ENCODE results near the gene PTDSS2. TPM values are rescaled to one million over a fixed set of nuclear protein-coding genes. Genes with fewer than 3 reads are reported as not detected.
"Not testable (repeated sequence)": the region's sequence is repeated elsewhere in the genome, so short reads cannot be mapped to it uniquely, and the experiment has no call there.

Gene PTDSS2
- total RNA-seq, 1 experiment from 2014 or later, result 30.4 TPM

DNA sequence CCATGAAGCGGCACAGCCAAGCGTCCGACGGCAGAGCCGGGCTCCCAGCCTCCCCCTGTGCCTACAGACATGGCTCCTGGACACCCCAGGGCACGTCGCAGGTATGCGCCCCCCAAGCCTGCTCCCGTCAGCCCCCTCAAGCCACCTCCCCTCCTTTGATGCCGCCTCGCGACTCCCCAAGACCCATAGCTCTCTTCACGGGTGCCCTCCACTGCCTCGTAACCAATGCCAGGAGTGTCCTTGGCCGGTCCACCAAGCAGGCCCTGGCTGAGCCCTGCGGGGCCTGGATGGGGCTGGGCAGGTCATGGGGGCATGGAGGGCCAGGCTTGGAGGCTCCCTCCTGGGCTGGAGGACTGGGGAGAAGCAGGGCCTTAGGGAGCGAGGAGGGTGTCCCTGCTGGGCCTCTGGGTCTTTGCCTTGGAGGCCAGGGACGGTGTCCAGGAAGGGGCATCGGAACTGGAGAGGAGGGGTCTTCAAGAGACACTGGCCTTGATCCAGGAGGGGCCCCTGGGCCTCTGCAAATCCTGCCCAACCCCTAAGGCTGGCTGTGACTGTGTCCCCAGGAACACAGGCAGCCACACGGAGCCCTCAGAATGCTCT lies 17.5 kb upstream of the PTDSS2 start:
- no peak overlapping the region for H3K27ac Mint-ChIP-seq (ENCODE audit: unreplicated experiment)
- no TSS peak for BruUV-seq (replicated peaks)

DNA sequence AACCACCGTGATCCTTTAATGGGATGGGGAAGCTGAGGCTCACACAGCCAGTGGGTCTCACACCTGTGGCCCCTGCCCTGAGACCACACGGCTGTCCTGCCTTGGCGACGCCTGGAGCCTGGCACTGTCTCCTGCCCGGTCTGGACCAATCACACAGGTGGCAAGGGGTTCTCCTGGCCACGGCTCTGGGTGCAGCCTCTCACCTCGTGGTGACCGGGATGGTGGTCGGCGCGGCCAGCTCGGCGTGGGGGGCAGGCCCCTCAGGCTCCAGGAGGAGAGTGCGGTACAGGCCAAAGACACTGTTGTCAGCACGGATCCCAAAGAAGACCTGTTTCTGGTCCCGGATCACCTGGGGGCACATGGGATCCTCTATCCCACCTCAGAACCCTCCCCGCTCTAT lies 17.0 kb upstream of the PTDSS2 start:
- BruUV-seq (replicated peaks), result no TSS peak
- intact Hi-C loops (cut with micrococcal nuclease; ENCODE audit: unreplicated experiment), result no loop called here
- Mint-ChIP-seq H3K4me3 (ENCODE audit: low read depth, unreplicated experiment) (no peak overlapping the region), H3K9me3 (ENCODE audit: low read depth, unreplicated experiment) (no peaks in the 10 kb centered on the region), H3K27ac (ENCODE audit: unreplicated experiment) (no peak overlapping the region), H3K4me1 (ENCODE audit: low read depth, unreplicated experiment) (no peaks in the 10 kb centered on the region), H3K27me3 (ENCODE audit: unreplicated experiment) (peaks cover 10% of the 10 kb centered on the region), H3K36me3 (ENCODE audit: insufficient read depth, unreplicated experiment) (peaks cover 9% of the 10 kb centered on the region)
- DNase-seq, result no peak
- TF ChIP-seq, protein P1, sequence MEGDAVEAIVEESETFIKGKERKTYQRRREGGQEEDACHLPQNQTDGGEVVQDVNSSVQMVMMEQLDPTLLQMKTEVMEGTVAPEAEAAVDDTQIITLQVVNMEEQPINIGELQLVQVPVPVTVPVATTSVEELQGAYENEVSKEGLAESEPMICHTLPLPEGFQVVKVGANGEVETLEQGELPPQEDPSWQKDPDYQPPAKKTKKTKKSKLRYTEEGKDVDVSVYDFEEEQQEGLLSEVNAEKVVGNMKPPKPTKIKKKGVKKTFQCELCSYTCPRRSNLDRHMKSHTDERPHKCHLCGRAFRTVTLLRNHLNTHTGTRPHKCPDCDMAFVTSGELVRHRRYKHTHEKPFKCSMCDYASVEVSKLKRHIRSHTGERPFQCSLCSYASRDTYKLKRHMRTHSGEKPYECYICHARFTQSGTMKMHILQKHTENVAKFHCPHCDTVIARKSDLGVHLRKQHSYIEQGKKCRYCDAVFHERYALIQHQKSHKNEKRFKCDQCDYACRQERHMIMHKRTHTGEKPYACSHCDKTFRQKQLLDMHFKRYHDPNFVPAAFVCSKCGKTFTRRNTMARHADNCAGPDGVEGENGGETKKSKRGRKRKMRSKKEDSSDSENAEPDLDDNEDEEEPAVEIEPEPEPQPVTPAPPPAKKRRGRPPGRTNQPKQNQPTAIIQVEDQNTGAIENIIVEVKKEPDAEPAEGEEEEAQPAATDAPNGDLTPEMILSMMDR (IDR thresholded peaks at IDR 0.05; ENCODE audit: unreplicated experiment), result no peak
- CTCF ChIA-PET, result no interaction called here

More for the DNA sequence above, 17.5 kb upstream of the PTDSS2 start:
- CTCF ChIA-PET, result no interaction called here
- no peak for DNase-seq
- no peak overlapping the region for H3K4me3 Mint-ChIP-seq (ENCODE audit: low read depth, unreplicated experiment)
- peaks cover 10% of the 10 kb centered on the region for H3K27me3 Mint-ChIP-seq (ENCODE audit: unreplicated experiment)
- TF ChIP-seq, protein P1 (IDR thresholded peaks at IDR 0.05; ENCODE audit: unreplicated experiment), result no peak
- intact Hi-C loops (cut with micrococcal nuclease; ENCODE audit: unreplicated experiment), result no loop called here
- no peaks in the 10 kb centered on the region for H3K4me1 Mint-ChIP-seq (ENCODE audit: low read depth, unreplicated experiment)
- H3K36me3 Mint-ChIP-seq (ENCODE audit: insufficient read depth, unreplicated experiment), result peaks cover 9% of the 10 kb centered on the region
- no peaks in the 10 kb centered on the region for H3K9me3 Mint-ChIP-seq (ENCODE audit: low read depth, unreplicated experiment)

GRCh38 chr11:433641-434040 lies 16.4 kb upstream of the PTDSS2 start:
- Mint-ChIP-seq H3K4me1 (ENCODE audit: low read depth, unreplicated experiment) (no peaks in the 10 kb centered on the region), H3K9me3 (ENCODE audit: low read depth, unreplicated experiment) (no peaks in the 10 kb centered on the region), H3K27me3 (ENCODE audit: unreplicated experiment) (peaks cover 6% of the 10 kb centered on the region), H3K27ac (ENCODE audit: unreplicated experiment) (no peak overlapping the region), H3K36me3 (ENCODE audit: insufficient read depth, unreplicated experiment) (peaks cover 4% of the 10 kb centered on the region), H3K4me3 (ENCODE audit: low read depth, unreplicated experiment) (no peak overlapping the region)
- CTCF ChIA-PET, result no interaction called here
- DNase-seq, result no peak
- intact Hi-C loops (cut with micrococcal nuclease; ENCODE audit: unreplicated experiment), result no loop called here
- TF ChIP-seq, protein P1 (IDR thresholded peaks at IDR 0.05; ENCODE audit: unreplicated experiment), result no peak
- no TSS peak for BruUV-seq (replicated peaks)

GRCh38 chr11:434496-434895 lies 15.6 kb upstream of the PTDSS2 start:
- no peaks in the 10 kb centered on the region for H3K27me3 Mint-ChIP-seq (ENCODE audit: unreplicated experiment)
- H3K27ac Mint-ChIP-seq (ENCODE audit: unreplicated experiment), result no peak overlapping the region
- H3K9me3 Mint-ChIP-seq (ENCODE audit: low read depth, unreplicated experiment), result no peaks in the 10 kb centered on the region
- BruUV-seq (replicated peaks), result no TSS peak
- no peaks in the 10 kb centered on the region for H3K4me1 Mint-ChIP-seq (ENCODE audit: low read depth, unreplicated experiment)
- no peaks in the 10 kb centered on the region for H3K36me3 Mint-ChIP-seq (ENCODE audit: insufficient read depth, unreplicated experiment)
- CTCF ChIA-PET, result no interaction called here
- DNase-seq, result no peak
- no peak overlapping the region for H3K4me3 Mint-ChIP-seq (ENCODE audit: low read depth, unreplicated experiment)
- TF ChIP-seq, protein P1 (IDR thresholded peaks at IDR 0.05; ENCODE audit: unreplicated experiment), result no peak
- intact Hi-C loops (cut with micrococcal nuclease; ENCODE audit: unreplicated experiment), result no loop called here

DNA sequence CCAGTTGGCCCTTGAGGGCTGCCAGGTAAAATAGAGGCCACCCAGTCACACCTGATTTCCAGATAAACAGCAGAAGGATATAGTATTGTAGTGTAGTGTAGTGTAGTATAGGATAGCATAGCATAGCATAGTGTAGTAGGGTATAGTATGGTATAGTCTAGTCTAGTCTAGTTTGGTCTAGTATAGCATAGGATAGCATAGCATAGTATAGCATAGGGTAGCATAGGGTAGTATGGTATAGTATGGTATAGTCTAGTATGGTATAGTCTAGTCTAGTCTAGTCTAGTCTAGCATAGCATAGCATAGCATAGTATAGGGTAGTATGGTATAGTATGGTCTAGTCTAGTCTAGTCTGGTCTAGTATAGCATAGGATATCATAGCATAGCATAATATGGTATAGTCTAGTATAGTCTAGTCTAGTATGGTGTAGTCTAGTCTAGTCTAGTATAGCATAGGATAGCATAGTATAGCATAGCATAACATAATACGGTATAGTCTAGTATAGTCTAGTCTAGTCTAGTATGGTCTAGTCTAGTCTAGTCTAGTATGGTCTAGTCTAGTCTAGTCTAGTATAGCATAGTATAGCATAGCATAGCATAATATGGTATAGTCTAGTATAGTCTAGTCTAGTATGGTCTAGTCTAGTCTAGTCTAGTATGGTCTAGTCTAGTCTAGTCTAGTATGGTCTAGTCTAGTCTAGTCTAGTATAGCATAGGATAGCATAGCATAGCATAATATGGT lies 14.9 kb upstream of the PTDSS2 start:
- H3K27ac Mint-ChIP-seq (ENCODE audit: unreplicated experiment); H3K4me1 Mint-ChIP-seq (ENCODE audit: low read depth, unreplicated experiment); H3K27me3 Mint-ChIP-seq (ENCODE audit: unreplicated experiment); H3K4me3 Mint-ChIP-seq (ENCODE audit: low read depth, unreplicated experiment); H3K9me3 Mint-ChIP-seq (ENCODE audit: low read depth, unreplicated experiment); DNase-seq; BruUV-seq (replicated peaks); CTCF ChIA-PET; intact Hi-C loops (cut with micrococcal nuclease; ENCODE audit: unreplicated experiment); H3K36me3 Mint-ChIP-seq (ENCODE audit: insufficient read depth, unreplicated experiment): not testable (repeated sequence)
